Panc1 (cell line): ENCODE data around the gene GCK.

Source experiments
- POLR2AphosphoS5 ChIP-seq: IDR thresholded peaks from 2 replicates; pipeline ENCODE4 v1.6.1; 2012; ENCODE audit warnings: mild to moderate bottlenecking, low read depth, low read length, moderate library complexity
- SIN3A ChIP-seq: IDR thresholded peaks from 2 replicates; pipeline ENCODE4 v1.6.1; 2012; ENCODE audit warnings: low read depth, mild to moderate bottlenecking, low read length, moderate library complexity, borderline replicate concordance; ENCODE audit not compliant: insufficient read depth
- TCF7L2 ChIP-seq: IDR thresholded peaks from 2 replicates; pipeline ENCODE4 v1.6.1; 2011; ENCODE audit warnings: mild to moderate bottlenecking, low read depth, low read length, inconsistent platforms
- TF ChIP-seq, protein P1 (sequence below), 2 experiments: IDR thresholded peaks; 2 replicates each; pipeline ENCODE4 v1.6.1; 2011 to 2012; ENCODE audit warnings: low read depth in 2 of 2, control low read depth in 1 of 2, low read length in 1 of 2, mild to moderate bottlenecking in 1 of 2, moderate library complexity in 1 of 2; ENCODE audit not compliant: insufficient read depth in 1 of 2
- TF ChIP-seq, protein P2 (sequence below): fragments of 450-650 bp; IDR thresholded peaks from 2 replicates; pipeline ENCODE4 v1.5.1; 2017; ENCODE audit warnings: mild to moderate bottlenecking

DNA sequence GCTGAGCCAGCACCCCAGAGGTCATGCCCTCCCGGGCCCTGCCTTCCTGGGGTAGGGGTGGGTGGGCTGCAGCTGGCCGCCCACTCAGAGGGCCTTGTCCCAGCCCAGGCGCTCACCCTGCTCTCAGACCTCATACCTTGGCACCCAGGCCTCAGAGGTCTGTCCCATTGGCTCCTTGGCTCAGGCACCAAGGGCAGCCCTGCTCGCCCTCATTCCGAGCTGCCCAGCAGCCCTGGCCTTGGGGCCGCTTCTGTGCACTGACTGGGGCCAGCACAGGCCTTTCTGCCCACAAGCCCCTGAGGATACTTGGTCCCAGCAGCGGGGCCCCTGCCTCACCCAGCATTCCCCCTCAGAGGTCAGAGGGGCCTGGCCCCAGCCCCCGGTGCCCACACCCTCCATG lies 45.8 kb upstream of the GCK start:
- TF ChIP-seq, protein P1, sequence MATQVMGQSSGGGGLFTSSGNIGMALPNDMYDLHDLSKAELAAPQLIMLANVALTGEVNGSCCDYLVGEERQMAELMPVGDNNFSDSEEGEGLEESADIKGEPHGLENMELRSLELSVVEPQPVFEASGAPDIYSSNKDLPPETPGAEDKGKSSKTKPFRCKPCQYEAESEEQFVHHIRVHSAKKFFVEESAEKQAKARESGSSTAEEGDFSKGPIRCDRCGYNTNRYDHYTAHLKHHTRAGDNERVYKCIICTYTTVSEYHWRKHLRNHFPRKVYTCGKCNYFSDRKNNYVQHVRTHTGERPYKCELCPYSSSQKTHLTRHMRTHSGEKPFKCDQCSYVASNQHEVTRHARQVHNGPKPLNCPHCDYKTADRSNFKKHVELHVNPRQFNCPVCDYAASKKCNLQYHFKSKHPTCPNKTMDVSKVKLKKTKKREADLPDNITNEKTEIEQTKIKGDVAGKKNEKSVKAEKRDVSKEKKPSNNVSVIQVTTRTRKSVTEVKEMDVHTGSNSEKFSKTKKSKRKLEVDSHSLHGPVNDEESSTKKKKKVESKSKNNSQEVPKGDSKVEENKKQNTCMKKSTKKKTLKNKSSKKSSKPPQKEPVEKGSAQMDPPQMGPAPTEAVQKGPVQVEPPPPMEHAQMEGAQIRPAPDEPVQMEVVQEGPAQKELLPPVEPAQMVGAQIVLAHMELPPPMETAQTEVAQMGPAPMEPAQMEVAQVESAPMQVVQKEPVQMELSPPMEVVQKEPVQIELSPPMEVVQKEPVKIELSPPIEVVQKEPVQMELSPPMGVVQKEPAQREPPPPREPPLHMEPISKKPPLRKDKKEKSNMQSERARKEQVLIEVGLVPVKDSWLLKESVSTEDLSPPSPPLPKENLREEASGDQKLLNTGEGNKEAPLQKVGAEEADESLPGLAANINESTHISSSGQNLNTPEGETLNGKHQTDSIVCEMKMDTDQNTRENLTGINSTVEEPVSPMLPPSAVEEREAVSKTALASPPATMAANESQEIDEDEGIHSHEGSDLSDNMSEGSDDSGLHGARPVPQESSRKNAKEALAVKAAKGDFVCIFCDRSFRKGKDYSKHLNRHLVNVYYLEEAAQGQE (IDR thresholded peaks at IDR 0.05; ENCODE audit: insufficient read depth in 1 of 2, low read depth in 2 of 2, low read length in 1 of 2) = no peak
- TF ChIP-seq, protein P2, sequence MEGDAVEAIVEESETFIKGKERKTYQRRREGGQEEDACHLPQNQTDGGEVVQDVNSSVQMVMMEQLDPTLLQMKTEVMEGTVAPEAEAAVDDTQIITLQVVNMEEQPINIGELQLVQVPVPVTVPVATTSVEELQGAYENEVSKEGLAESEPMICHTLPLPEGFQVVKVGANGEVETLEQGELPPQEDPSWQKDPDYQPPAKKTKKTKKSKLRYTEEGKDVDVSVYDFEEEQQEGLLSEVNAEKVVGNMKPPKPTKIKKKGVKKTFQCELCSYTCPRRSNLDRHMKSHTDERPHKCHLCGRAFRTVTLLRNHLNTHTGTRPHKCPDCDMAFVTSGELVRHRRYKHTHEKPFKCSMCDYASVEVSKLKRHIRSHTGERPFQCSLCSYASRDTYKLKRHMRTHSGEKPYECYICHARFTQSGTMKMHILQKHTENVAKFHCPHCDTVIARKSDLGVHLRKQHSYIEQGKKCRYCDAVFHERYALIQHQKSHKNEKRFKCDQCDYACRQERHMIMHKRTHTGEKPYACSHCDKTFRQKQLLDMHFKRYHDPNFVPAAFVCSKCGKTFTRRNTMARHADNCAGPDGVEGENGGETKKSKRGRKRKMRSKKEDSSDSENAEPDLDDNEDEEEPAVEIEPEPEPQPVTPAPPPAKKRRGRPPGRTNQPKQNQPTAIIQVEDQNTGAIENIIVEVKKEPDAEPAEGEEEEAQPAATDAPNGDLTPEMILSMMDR = no peak
- no peak for TF ChIP-seq POLR2AphosphoS5
- no peak for TF ChIP-seq TCF7L2
- TF ChIP-seq SIN3A = no peak
